NT2/D1 (cell line): ENCODE results near the gene TTC38.

ENCODE experiments used
- YY1 ChIP-seq: IDR thresholded peaks from 2 replicates; pipeline ENCODE4 v1.6.1; 2011; ENCODE audit not compliant: insufficient read length, insufficient read depth
- ZNF274 ChIP-seq: IDR thresholded peaks from 2 replicates; pipeline ENCODE4 v1.6.1; 2011; ENCODE audit warnings: mild to moderate bottlenecking, low read depth, low read length

GRCh38 chr22:46335201-46336118 is 67.7 kb downstream of the TTC38 start, which contains the start of gene TRMU:
- TF ChIP-seq YY1 (no peak), ZNF274 (no peak)
